ENCODE data around the gene UBN1.
"Not testable (repeated sequence)": the region's sequence is repeated elsewhere in the genome, so short reads cannot be mapped to it uniquely, and the experiment has no call there.

Gene UBN1

GRCh38 chr16:4890026-4890425, 42.7 kb downstream of the UBN1 start:
- no peak for DNase-seq

- DNase-seq = no peak
Observed at GRCh38 chr16:4890686-4891085, 43.4 kb downstream of the UBN1 start.

DNA sequence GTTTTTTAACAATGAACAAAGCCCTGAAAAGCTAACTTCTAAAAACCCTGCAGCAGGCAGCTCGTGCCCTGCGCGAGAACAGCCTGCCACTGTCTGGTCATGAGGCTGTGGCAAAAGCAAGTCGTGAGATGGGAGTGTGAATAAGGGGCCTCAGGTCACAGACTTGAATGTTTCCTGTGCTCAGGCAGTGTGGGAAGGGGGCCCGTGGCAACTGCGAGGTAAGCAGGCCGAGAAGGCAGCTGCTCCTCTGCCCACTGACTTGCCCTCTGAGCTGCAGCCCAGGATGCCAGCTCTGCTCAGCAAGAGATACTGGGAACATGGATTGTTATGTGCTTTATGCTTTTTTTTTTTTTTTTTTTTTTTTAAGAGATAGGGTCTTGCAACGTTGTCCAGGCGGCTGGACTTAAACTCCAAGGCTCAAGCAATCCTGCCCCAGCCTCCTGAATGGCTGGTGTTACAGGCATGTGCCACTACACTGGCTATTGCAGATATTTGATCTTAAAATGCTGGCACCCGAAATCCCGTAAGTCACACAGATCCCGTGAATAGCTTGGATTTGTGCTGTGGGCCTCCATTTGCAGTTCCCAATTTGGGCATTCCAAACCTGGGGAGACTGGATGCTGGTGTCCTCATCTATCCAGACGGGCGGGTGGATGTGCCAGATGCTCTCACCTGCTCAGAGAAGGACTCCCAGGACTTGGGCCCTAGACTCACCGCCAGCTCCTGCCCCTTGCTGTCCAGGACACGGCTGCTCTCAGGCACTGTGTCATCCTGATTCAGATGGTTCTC, 44.0 kb downstream of the UBN1 start:
- DNase-seq = no peak

DNA sequence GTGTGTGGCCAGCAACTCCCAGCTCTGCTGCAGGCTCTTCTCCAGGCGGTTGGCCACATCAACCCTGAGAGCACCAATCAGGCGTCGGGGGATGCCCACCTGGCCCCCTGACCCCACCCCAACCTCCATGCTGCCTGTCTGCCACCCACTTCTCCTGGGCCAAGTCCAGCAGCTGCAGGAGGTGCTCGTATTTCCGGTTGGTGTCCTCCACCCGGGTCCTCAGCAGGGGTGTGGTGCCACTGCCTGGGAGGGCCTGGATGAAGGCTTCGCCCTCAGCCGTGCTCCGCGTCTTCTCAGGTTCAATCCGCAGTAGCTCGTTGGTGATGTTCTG, 44.6 kb downstream of the UBN1 start:
- no peak for DNase-seq

DNA sequence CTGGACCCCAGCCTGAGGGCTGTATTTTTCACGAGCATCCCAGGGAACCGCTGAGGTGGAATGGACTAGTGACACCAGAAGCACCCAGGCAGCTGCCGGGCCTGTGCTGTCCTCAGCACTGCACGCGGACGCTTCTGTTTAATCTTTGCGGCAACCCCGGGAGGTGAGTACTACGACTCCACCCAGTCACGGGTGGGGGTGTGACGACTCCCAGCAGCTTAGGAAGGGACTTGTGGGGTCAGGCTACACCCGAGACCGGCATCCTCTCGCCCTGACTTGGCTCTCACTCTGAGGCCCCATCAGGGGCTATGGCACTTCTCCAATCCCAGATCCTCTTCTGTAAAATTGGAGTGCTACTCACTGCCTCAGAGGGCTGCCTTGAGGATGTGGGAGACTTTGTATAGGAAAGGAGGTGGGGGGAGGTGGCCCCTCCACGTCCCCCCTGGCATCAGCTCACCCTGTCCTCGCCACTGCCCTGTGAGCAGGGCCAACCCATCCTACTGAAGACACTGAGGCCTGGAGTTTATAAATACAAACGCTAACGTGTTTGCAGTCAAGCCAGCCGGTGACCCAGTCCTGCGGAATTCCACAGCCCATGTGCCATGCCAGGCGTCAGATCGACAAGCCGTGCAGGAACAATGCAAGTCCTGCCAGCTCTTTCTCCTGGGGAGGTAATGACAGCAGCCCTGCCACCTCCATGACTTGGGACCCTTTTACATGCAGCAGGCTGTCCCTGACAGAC, 45.3 kb downstream of the UBN1 start:
- DNase-seq = no peak

- no peak for DNase-seq
Observed at GRCh38 chr16:4893103-4893862, 46.0 kb downstream of the UBN1 start.

DNA sequence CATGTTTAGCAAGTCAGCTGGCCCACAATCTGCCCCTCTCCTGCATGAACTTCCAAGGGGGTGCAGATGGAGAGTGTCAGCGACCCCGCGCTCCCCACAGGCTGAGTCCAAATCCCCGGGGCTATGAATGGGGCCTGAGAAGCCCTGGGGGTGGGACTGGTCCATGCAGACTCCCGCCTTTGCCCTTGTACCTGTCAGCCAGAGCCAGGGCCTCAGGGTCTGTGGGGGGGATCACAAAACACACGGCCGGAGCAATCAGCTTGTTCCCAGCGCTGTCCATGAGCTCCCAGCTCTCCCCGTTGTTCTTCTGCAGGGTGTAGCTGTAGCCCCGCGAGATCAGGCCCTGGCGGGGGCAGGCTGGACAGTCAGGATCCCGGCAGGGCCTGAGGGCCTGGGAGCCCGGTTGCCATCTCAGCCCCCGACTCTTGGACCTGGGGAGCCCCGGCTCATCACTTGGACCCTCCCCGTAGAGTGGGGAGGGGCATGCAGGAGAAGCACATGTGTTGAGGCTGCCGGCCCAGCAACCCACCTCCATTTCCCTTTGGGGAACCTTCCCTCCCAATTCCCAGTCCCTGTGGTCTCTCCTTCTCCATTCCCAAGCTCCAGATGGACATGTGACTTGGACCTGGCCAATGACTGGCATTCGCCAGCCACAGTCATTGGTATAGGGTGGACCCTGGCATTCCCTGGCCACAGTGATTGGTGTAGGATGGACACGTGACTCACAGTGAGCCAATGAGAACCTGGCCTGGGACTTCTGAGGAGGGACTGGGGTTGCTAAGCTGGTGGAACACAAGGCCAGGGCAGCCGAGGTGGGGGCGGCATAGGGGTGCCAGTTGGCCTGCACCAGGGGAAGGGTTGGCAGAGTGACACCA, 47.2 kb downstream of the UBN1 start:
- no peak for DNase-seq

- no peak for DNase-seq
Observed at GRCh38 chr16:4895366-4895765, 48.1 kb downstream of the UBN1 start.

DNA sequence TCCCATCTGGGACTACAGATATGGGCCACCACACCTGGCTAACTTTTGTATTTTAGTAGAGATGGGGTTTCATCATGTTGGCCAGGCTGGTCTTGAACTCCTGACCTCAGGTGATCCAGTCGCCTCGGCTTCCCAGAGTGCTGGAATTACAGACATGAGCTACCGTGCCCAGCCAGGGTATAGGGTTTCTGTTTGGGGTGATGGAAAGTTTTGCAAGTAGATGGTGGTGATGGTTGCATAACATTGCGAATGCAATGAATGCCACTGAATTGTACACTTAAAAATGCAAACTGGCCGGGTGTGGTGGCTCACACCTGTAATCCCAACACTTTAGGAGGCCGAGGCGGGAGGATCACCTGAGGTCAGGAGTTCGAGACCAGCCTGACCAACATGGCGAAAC, 49.5 kb downstream of the UBN1 start:
- DNase-seq = not testable (repeated sequence)

DNA sequence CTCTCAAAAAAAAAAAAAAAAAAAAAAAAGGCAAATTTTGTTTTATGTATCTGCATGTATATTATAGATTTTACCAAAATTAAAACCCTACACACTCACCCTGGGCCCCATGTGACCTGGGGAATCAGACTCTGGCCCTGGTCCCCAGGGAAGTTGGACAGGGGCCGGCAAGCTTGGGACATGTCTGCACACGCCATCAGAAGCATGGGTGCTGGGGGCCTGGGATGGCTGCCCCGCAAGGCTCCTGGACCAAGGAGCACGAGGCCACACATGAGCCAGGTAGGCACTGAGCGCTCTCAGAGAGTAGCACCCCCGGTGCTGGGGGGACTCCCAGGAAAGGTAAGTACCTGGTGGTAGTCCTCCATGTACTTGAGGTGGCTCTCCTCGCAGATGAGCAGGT, 50.0 kb downstream of the UBN1 start:
- DNase-seq = no peak

- no peak for DNase-seq
Observed at GRCh38 chr16:4898811-4899473, 51.7 kb downstream of the UBN1 start.

DNA sequence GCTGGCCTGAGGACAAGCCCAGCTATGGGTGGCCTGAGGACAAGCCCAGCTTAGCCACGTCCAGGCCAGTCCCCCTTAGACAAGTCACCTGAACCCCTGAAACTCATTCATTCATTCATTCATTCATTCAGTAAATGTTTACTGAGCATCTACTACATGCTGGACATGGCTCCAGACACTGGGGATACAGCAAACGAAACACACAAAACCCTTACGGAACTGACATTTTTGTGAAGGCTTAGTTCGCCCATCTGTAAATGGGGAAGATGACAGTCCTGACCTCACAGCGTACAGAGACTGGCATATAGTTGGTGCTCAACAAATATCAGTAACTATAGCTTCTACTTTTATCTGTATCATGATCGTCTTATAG, 52.2 kb downstream of the UBN1 start:
- DNase-seq = no peak

DNA sequence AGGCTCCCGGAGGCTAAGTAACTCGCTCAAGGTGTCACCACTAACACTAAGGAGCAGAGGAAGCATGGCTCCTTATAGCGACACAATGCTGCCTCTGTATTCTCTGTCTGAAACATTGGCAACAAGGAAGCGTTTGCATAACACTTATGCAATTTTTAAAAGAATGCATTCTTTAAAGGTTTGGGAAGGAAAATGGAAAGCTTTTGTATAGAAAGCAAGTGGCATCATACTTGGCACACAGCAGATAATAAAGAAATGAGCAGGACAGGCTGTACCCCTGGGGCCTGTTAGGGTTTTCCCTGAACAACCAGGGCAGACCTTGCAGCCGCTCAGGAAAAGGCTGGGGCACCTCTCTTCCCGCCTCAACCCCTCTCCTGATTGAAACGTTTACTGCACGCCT, 52.8 kb downstream of the UBN1 start:
- DNase-seq = no peak

DNA sequence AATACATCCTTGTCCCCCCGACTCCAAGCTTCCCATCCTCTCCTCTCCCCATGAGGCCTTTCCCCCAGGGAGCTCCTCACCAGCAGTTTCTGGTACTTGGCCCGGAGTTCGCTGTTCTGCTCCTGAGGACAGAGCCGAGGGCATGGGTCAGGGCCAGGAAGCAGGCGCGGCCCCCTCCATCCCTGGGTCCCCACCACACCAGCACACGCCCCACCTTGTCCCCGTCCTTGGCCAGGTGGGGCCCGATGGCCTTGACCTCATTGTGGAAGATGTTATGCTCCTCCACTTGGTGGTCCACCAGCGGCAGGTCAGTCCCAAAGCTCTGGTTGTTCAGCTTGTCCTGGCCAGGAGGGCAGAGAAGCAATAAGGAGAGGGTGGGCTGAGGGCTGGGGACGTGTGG, 53.5 kb downstream of the UBN1 start:
- no peak for DNase-seq

DNA sequence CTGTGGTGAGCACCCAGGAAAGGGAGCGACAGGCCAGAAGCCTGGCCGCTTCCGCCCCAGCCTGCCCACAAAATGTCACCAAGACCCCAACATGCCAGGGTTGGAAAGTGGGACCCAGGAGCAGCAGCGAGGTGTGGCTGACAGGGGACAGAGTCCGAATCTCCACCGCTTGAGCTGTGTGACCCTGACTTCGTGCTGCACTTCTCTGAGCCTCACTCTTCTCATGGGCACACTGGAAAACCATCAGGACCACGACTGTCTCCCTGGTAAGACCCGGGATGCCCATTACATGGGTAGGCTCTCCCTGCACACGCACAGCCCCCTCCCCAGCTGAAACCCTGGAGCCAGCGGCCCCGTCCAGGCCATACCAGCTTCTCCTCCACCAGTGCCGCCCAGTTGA, 54.8 kb downstream of the UBN1 start:
- no peak for DNase-seq

- no peak for DNase-seq
Observed at GRCh38 chr16:4904108-4904941, 57.0 kb downstream of the UBN1 start.

DNA sequence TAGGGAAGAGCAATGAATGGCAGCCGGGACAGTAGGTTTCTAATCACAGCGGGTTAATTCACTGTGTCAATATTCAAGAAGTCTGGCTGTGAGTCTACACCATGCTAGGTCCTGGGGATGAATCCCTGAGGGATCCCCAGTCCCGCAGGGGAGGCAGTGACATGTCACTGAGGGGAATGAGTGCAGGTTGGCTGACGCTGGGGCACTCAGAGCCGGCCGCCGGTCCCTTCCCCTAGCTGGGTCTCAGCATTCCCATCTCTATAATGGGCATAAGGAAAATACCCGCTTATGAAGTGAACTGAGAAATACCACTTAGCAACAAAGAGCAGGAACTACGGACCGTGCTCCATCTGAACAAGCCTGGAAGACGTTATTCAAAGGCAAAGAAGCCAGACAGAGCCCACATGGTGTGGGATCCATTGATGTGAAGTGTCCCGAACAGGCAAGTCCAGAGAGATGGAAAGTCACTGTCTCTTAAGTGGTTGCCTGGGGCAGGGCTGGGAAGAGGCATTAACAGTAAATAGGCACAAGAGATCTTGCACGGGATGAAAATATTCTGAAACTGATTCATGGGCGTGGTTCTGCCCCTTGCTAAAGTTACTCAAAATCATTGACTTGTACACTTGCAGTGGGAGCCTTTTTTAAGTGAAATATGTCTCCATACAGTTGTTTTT, 57.8 kb downstream of the UBN1 start:
- DNase-seq = no peak

DNA sequence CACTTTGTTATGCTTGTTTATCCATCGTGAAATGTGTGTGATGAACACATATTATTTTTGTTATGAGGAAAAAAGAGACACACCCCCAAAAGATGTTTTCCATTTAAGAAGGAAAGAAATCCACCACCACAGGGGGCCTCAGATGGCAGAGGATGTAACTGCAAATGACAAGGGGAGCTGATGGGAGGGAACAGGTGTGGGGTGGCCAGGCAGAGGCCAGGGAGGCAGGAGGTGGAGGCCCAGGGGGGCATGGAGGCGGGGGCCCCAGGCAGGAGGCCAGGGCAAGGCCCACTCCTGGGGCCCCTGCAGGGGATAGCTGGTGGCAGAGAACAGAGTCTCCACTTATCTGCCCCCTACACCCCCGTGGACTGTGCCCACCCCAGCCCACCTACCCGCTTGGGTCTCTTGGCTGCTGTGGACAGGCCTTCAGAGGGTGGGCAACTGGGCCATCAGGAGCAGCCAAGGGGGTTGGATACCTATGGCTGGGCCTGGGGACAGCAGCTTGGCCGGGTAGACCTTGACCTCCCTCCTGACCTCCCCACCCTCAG, 61.6 kb downstream of the UBN1 start:
- DNase-seq = no peak

DNA sequence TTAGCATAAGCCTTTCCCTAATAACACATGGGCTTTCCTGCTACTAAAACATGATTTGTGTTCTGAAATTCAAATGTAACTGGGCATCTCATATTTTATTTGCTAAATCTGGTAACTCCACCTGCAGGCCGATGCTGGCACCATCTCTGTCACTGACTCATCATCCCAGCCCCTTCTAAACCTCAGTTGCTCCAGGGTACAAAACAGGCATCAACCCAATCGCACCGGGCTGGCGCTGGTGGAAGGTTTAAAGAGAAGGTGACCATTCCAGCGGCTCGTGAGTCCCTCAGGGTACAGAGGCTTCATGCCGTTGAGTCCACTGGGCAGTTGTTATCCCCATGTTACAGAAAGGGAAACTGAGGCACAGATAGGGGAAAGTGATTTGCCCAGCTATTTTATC, 62.5 kb downstream of the UBN1 start:
- DNase-seq = no peak

- DNase-seq = no peak
Observed at GRCh38 chr16:4910828-4911227, 63.5 kb downstream of the UBN1 start.

DNA sequence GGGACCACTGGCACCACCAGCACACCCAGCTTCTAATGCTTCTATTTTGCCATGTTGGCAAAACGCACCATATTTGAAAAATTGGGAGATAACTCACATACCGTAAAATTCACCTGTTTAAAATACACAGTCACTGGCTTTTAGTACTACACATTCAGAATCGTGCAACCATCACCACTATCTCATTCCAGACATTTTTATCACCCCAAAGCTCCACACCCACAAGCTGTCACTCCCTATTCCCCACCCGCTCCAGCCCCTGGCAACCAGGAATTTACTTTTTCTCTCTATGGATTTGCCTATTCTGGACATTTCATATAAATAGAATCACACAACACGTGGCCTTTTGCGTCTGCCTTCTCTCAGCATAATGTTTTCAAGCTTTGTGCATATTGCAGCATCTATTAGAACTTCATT, 64.7 kb downstream of the UBN1 start:
- DNase-seq = no peak
